Epithelial cell of umbilical artery (primary cell): ENCODE results near the gene ALK. TPM values are rescaled to one million over a fixed set of nuclear protein-coding genes. Genes with fewer than 3 reads are reported as not detected.

ENCODE experiments used
- total RNA-seq: library from RNA; depleted of rRNA; stranded (reverse); fragments of >200 nt; gene quantifications from 2 replicates; pipeline ENCODE4 v1.2.3, GENCODE V29; 2014

ALK gene
- not detected in 2 replicates for total RNA-seq

GRCh38 chr2:29921560-29921915 is at the start of gene ALK:
ALK (minus strand) TSS chr2:29921586; CDS start chr2:29920659, 927 bp downstream.

Other genes starting within 250 kb of the ALK start
- 65.0 and 87.7 TPM in 2 replicates for gene YPEL5, start 225.4 kb upstream of the ALK start, total RNA-seq